GM12891 (cell line): ENCODE measurements around the gene FKBP15.

Source experiments
- POLR2A ChIP-seq: IDR thresholded peaks from 2 replicates; pipeline ENCODE4 v1.6.1; 2011; ENCODE audit warnings: low read depth, low read length, control low read depth
- SPI1 ChIP-seq: IDR thresholded peaks from 2 replicates; pipeline ENCODE4 v1.6.1; 2011; ENCODE audit warnings: low read depth, low read length, control low read depth

- no peak for TF ChIP-seq POLR2A
- no peak for TF ChIP-seq SPI1
Measured at GRCh38 chr9:113269871-113270270, 48.8 kb upstream of the FKBP15 start.
